ENCODE results near the gene TPM2.

The TPM2 gene

GRCh38 chr9:35687972-35688557 is 1.7 kb downstream of the TPM2 start:
- Histone ChIP-seq H3K27ac (peak overlapping the region; percentile 2), H3K27me3 (replicated peaks) (no peaks in the 10 kb centered on the region), H3K4me3 (ENCODE audit: low read depth, low read length) (peak overlapping the region; percentile 90), H3K36me3 (replicated peaks) (peaks cover 53% of the 10 kb centered on the region)
- no peak for TF ChIP-seq CTCF (IDR thresholded peaks at IDR 0.05; ENCODE audit: low read depth, low read length, missing control alignments)
- no peak for DNase-seq
- in situ Hi-C loops (cut with HindIII; ENCODE audit: low pct_ligation_motif_present, low sequenced_read_pairs), result no loop called here

DNA sequence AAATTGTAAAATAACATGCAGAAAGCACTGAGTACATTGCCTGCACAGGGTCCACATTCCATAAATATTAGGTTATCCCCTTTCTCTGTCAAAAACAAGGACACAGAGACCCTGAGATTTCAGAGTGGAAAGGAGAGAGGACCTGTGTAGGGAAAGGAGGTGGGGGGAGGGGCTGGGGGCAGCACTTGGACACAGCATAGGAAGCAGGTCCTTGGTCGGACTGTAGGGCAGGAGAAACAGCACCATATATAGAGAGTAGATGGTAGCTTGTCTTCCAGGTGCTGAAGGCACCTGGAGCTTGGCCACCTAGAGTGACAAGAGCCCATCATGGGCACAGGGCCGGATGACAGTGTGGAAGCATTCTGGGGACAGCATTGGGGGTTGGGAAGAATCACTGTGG is 2.4 kb downstream of the TPM2 start:
- H3K36me3 ChIP-seq (replicated peaks), result peaks cover 60% of the 10 kb centered on the region
- no peak overlapping the region for H3K27ac ChIP-seq
- H3K27me3 ChIP-seq (replicated peaks), result no peaks in the 10 kb centered on the region
- DNase-seq, result no peak
- in situ Hi-C loops (cut with HindIII; ENCODE audit: low pct_ligation_motif_present, low sequenced_read_pairs), result no loop called here
- TF ChIP-seq CTCF (IDR thresholded peaks at IDR 0.05; ENCODE audit: low read depth, low read length, missing control alignments), result no peak
- peak overlapping the region; percentile 90 for H3K4me3 ChIP-seq (ENCODE audit: low read depth, low read length)

DNA sequence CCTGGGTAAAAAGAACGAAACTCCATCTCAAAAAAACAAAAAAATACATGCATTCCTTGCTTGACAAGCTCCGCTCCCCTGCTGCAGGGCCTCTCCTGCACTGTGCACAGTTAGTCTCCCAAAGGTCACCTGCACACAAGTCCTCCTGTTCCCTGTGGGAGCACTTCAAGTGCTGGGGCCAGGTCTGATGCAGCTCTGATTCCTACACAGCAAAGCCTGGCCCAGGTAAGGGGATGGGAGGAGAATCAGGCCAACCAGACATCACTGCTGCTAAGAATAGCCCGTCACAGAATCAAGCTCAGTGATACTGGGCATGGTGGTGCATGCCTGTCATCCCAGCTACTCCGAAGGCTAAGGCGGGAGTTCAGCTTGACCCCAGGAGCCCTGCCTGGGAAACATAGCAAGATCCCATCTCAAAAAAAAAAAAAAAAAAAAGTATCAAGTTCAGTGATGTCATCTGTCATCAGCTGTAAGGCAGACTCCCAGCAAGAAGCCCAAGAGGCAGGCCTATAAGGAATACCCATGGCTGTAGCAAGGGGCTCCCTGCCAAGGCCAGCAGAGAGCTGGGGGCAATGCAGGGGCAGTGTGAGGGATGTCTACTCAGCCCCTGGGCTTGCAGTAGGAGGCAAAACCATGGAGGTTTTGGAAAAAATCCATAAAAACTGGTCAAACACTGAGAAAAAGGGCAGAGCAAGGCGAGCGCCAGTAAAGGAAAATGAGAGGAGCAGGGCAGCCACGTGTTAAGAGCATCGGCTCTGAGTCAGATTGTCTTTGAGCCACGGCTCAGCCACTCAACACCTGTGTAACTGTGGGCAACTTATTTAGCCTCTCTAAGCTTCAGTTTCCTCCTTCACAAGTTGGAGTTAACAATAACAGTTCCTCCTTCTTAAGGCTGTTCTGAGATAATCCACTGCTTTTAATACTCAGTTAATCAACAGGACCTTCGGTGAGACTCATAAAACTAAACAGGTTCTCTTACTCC is 3.2 kb downstream of the TPM2 start:
- H3K27me3 ChIP-seq (replicated peaks), result no peaks in the 10 kb centered on the region
- H3K27ac ChIP-seq, result no peak overlapping the region
- peaks cover 68% of the 10 kb centered on the region for H3K36me3 ChIP-seq (replicated peaks)
- no peak for DNase-seq
- TF ChIP-seq CTCF (IDR thresholded peaks at IDR 0.05; ENCODE audit: low read depth, low read length, missing control alignments), result no peak
- H3K4me3 ChIP-seq (ENCODE audit: low read depth, low read length), result peak overlapping the region; percentile 90
- in situ Hi-C loops (cut with HindIII; ENCODE audit: low pct_ligation_motif_present, low sequenced_read_pairs), result no loop called here

- DNase-seq, result no peak
- TF ChIP-seq CTCF (IDR thresholded peaks at IDR 0.05; ENCODE audit: low read depth, low read length, missing control alignments), result no peak
- no peak overlapping the region for H3K27ac ChIP-seq
- H3K4me3 ChIP-seq (ENCODE audit: low read depth, low read length), result no peak overlapping the region
- H3K27me3 ChIP-seq (replicated peaks), result no peaks in the 10 kb centered on the region
- peaks cover 73% of the 10 kb centered on the region for H3K36me3 ChIP-seq (replicated peaks)
- in situ Hi-C loops (cut with HindIII; ENCODE audit: low pct_ligation_motif_present, low sequenced_read_pairs), result no loop called here
Measured at GRCh38 chr9:35685506-35685905, 4.2 kb downstream of the TPM2 start.

GRCh38 chr9:35684921-35685320 is 4.8 kb downstream of the TPM2 start:
- in situ Hi-C loops (cut with HindIII; ENCODE audit: low pct_ligation_motif_present, low sequenced_read_pairs), result no loop called here
- H3K4me3 ChIP-seq (ENCODE audit: low read depth, low read length), result no peak overlapping the region
- no peaks in the 10 kb centered on the region for H3K27me3 ChIP-seq (replicated peaks)
- DNase-seq, result no peak
- no peak for TF ChIP-seq CTCF (IDR thresholded peaks at IDR 0.05; ENCODE audit: low read depth, low read length, missing control alignments)
- H3K27ac ChIP-seq, result no peak overlapping the region
- H3K36me3 ChIP-seq (replicated peaks), result peaks cover 73% of the 10 kb centered on the region
